Measurements from ENCODE around the gene RHEBL1.

Gene RHEBL1

GRCh38 chr12:49091056-49091835 is 21.5 kb upstream of the RHEBL1 start:
- DNase-seq (ENCODE audit: extremely low spot score), result no peak
- CTCF ChIA-PET, result interaction anchor here (1.0 to 11.2 kb wide), 16 partner anchors 10 to 144 kb away, joined by 3 to 206 read pairs (median 8); partner anchors contain the start of genes LMBR1L, RHEBL1 and TUBA1B

GRCh38 chr12:49089821-49090773 is 20.3 kb upstream of the RHEBL1 start:
- CTCF ChIA-PET, result interaction anchor here (1.5 to 12.8 kb wide), 7 partner anchors 11 to 123 kb away, joined by 4 to 369 read pairs (median 81); partner anchors contain the start of genes DDN, DHH and LMBR1L
- DNase-seq (ENCODE audit: extremely low spot score), result no peak
- TF ChIP-seq, protein P1, sequence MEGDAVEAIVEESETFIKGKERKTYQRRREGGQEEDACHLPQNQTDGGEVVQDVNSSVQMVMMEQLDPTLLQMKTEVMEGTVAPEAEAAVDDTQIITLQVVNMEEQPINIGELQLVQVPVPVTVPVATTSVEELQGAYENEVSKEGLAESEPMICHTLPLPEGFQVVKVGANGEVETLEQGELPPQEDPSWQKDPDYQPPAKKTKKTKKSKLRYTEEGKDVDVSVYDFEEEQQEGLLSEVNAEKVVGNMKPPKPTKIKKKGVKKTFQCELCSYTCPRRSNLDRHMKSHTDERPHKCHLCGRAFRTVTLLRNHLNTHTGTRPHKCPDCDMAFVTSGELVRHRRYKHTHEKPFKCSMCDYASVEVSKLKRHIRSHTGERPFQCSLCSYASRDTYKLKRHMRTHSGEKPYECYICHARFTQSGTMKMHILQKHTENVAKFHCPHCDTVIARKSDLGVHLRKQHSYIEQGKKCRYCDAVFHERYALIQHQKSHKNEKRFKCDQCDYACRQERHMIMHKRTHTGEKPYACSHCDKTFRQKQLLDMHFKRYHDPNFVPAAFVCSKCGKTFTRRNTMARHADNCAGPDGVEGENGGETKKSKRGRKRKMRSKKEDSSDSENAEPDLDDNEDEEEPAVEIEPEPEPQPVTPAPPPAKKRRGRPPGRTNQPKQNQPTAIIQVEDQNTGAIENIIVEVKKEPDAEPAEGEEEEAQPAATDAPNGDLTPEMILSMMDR (IDR thresholded peaks at IDR 0.05; ENCODE audit: control extremely low read depth, extremely low read depth, low read depth, missing control alignments), result peak; percentile 5
- POLR2A ChIA-PET, result no interaction called here

More at GRCh38 chr12:49091056-49091835, 21.5 kb upstream of the RHEBL1 start:
- TF ChIP-seq, protein P1 (IDR thresholded peaks at IDR 0.05; ENCODE audit: control extremely low read depth, extremely low read depth, low read depth, missing control alignments), result no peak
- POLR2A ChIA-PET, result interaction anchor here (1.1 kb wide), 1 partner anchor 40 kb away, joined by 3 read pairs; the partner anchor contains the start of gene TUBA1B

DNA sequence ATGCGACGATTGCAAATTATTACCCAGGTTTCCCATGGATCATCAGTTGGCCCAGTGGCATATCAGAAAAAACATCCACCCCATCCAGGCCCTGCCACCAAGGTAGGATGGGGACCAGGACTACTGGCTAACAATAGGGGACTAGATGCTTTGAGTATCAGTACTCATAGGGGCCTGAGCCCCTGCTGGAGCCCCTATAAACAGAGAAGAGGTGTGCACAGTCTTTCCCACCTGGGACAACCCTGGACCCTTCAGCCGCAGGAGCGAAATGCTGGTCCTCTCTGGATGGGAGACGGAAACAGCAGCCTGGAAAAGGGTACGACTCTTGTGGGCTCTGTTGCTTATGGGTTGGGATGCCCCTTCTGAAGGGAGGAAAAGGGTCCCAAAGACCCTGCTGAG is 19.2 kb upstream of the RHEBL1 start:
- ChIA-PET CTCF (interaction anchor here (0.6 to 12.8 kb wide), 45 partner anchors 10 to 426 kb away, joined by 3 to 369 read pairs (median 6); partner anchors contain the start of genes DDN, DDX23, DHH and LMBR1L), POLR2A (interaction anchor here (1.4 kb wide), 1 partner anchor 42 kb away, joined by 6 read pairs; the partner anchor contains the start of gene TUBA1B)
- no peak for DNase-seq (ENCODE audit: extremely low spot score)
- TF ChIP-seq, protein P1 (IDR thresholded peaks at IDR 0.05; ENCODE audit: control extremely low read depth, extremely low read depth, low read depth, missing control alignments), result no peak

- CTCF ChIA-PET, result interaction anchor here (0.6 to 12.8 kb wide), 65 partner anchors 9 to 426 kb away, joined by 3 to 369 read pairs (median 5); partner anchors contain the start of genes DDN, DDX23, DHH and KMT2D
- POLR2A ChIA-PET, result interaction anchor here (1.4 kb wide), 1 partner anchor 42 kb away, joined by 6 read pairs; the partner anchor contains the start of gene TUBA1B
- DNase-seq (ENCODE audit: extremely low spot score), result peak; percentile 83
- TF ChIP-seq, protein P1 (IDR thresholded peaks at IDR 0.05; ENCODE audit: control extremely low read depth, extremely low read depth, low read depth, missing control alignments), result peak; percentile 92
Observed at GRCh38 chr12:49088150-49088931, 18.6 kb upstream of the RHEBL1 start.

- TF ChIP-seq, protein P1 (IDR thresholded peaks at IDR 0.05; ENCODE audit: control extremely low read depth, extremely low read depth, low read depth, missing control alignments), result no peak
- ChIA-PET POLR2A (no interaction called here), CTCF (interaction anchor here (0.8 to 12.8 kb wide), 12 partner anchors 7 to 181 kb away, joined by 3 to 369 read pairs (median 19); partner anchors contain the start of genes DDN, DHH and LMBR1L)
- DNase-seq (ENCODE audit: extremely low spot score), result no peak
Observed at GRCh38 chr12:49086116-49086515, 16.3 kb upstream of the RHEBL1 start.

Measured in GM10248 (cell line).